HFF-Myc (cell line): ENCODE data around the gene TOMM70.
"Not testable (repeated sequence)": the region's sequence is repeated elsewhere in the genome, so short reads cannot be mapped to it uniquely, and the experiment has no call there.

Experiments
- DNase-seq: peaks from one replicate; pipeline ENCODE4 v3.0.0-alpha.2; 2011; ENCODE audit warnings: low read depth; ENCODE audit errors: extremely low read depth
- H3K4me3 ChIP-seq: replicated peaks from 2 replicates; pipeline ENCODE4 v1.5.1; 2011; ENCODE audit warnings: low read depth, mild to moderate bottlenecking, control low read depth, low read length
- CTCF ChIP-seq: IDR thresholded peaks from 2 replicates; pipeline ENCODE4 v1.5.1; 2012; ENCODE audit warnings: mild to moderate bottlenecking, low read depth, low read length, control low read depth; ENCODE audit errors: missing control alignments

TOMM70 gene

GRCh38 chr3:100358413-100358812 lies 42.5 kb downstream of the TOMM70 start:
- no peak for TF ChIP-seq CTCF
- no peak for DNase-seq
- H3K4me3 ChIP-seq = no peak overlapping the region

- no peak for DNase-seq
- no peak overlapping the region for H3K4me3 ChIP-seq
- TF ChIP-seq CTCF = no peak
Observed at GRCh38 chr3:100354850-100355249, 46.0 kb downstream of the TOMM70 start.

DNA sequence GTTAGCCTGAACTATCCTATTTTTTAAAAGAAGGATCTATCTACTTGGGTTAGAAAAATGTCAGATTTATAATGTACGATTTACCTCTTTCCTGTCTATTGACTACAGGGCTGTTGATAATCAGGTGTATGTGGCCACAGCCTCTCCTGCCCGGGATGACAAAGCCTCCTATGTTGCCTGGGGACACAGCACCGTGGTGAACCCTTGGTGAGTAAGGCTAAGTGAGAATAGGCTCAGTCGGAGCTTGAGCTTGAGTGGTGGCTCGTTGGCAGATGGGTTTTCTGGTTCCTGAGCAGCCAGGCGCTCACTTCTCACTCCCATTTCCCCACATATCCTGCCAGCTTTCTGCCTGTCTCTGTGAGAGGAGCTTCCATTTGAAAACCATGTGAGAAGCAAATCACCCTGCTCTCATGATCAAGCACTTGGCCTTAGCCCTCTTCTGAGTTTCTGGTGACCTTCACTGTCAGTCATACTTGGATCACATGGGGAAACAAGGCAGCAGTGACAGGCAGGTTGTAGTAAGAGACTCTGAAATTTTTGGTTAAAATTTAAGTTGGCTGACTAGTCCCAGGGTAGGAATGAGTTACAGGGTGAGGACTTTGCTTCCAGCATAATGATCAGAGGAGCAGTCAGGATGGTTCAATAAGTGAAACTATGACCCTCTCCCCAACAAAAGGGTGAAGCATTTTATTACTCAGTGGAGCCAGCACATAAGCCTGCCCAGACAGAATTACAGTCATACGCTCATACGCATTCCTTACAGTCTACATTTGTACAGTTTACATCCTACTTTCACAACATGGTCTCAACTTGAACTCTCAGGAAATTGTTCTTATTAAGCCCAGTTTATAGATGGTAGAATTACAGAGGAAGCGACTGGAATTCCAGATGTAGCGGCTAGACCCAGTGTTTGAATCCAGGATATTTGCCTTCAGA lies 48.3 kb downstream of the TOMM70 start:
- DNase-seq = no peak
- TF ChIP-seq CTCF = no peak
- no peak overlapping the region for H3K4me3 ChIP-seq

DNA sequence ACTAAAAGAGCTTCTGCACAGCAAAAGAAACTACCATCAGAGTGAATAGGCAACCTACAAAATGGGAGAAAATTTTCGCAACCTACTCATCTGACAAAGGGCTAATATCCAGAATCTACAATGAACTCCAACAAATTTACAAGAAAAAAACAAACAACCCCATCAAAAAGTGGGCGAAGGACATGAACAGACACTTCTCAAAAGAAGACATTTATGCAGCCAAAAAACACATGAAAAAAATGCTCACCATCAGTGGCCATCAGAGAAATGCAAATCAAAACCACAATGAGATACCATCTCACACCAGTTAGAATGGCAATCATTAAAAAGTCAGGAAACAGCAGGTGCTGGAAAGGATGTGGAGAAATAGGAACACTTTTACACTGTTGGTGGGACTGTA lies 49.1 kb downstream of the TOMM70 start:
- H3K4me3 ChIP-seq, DNase-seq: not testable (repeated sequence)

DNA sequence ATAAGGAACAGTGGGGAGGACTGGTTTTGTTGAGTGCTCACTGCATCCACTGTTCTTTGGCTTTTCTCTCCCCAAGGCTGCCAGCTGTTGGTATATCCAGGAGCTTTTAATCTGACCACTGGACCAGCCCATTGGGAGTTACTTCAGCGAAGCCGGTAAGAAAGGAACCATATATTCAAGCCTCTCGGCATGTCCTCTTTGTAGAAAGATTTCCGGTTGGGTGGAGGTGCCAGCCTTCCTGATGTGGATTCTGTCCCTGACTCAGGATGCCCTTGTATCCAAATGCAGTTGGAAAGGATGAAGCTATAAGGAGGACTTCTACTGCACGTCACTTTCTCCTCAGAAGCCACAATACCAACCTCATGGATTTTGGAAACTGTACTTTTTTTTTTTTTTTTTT lies 52.2 kb downstream of the TOMM70 start:
- no peak overlapping the region for H3K4me3 ChIP-seq
- no peak for DNase-seq
- no peak for TF ChIP-seq CTCF

- no peak for DNase-seq
- no peak for TF ChIP-seq CTCF
- no peak overlapping the region for H3K4me3 ChIP-seq
Observed at GRCh38 chr3:100340527-100340926, 60.4 kb downstream of the TOMM70 start.

GRCh38 chr3:100339786-100340185 lies 61.1 kb downstream of the TOMM70 start:
- no peak for TF ChIP-seq CTCF
- H3K4me3 ChIP-seq = no peak overlapping the region
- no peak for DNase-seq
